Mesenchymal stem cell (in vitro differentiated cells and primary cell): Measurements from ENCODE around the gene SFXN4. TPM values are rescaled to one million over a fixed set of nuclear protein-coding genes. Genes with fewer than 3 reads are reported as not detected.
A peak's percentile ranks its signal among the peaks of the same experiment; 100 is the strongest.

Experiments used
- DNase-seq: peaks from one replicate; pipeline ENCODE4 v3.0.0-alpha.2; 2013
- H2AFZ ChIP-seq: one replicate; pipeline ENCODE4 v1.6.1; 2013; ENCODE audit warnings: low read depth, mild to moderate bottlenecking, control low read depth, inconsistent platforms, low read length, moderate library complexity
- H2AK5ac ChIP-seq: 2 replicates; pipeline ENCODE4 v1.6.1; 2013; ENCODE audit warnings: low read length, moderate library complexity, mild to moderate bottlenecking, inconsistent platforms; ENCODE audit not compliant: severe bottlenecking
- H2BK120ac ChIP-seq: one replicate; pipeline ENCODE4 v1.6.1; 2013; ENCODE audit warnings: low read depth, mild to moderate bottlenecking, inconsistent platforms, low read length, moderate library complexity
- H2BK12ac ChIP-seq, 2 experiments: one replicate each; pipeline ENCODE4 v1.6.1; 2013; ENCODE audit warnings: inconsistent platforms in 2 of 2, low read length in 2 of 2, mild to moderate bottlenecking in 2 of 2, moderate library complexity in 2 of 2, control low read depth in 1 of 2
- H2BK15ac ChIP-seq: one replicate; pipeline ENCODE4 v1.6.1; 2013; ENCODE audit warnings: mild to moderate bottlenecking, low read depth, inconsistent platforms; ENCODE audit not compliant: poor library complexity, severe bottlenecking
- H2BK5ac ChIP-seq: 2 replicates; pipeline ENCODE4 v1.6.1; 2013; ENCODE audit warnings: low read depth, mild to moderate bottlenecking, low read length, control low read depth, inconsistent platforms; ENCODE audit not compliant: poor library complexity, severe bottlenecking
- H3K14ac ChIP-seq, 2 experiments: one replicate each; pipeline ENCODE4 v1.6.1; 2013; ENCODE audit warnings: inconsistent platforms in 2 of 2, low read length in 2 of 2, control low read depth in 1 of 2, mild to moderate bottlenecking in 1 of 2, moderate library complexity in 1 of 2
- H3K18ac ChIP-seq, 2 experiments: one replicate each; pipeline ENCODE4 v1.6.1; 2013; ENCODE audit warnings: inconsistent platforms in 2 of 2, low read length in 2 of 2, control low read depth in 1 of 2, low read depth in 1 of 2, mild to moderate bottlenecking in 1 of 2
- H3K23ac ChIP-seq, 2 experiments: one replicate each; pipeline ENCODE4 v1.6.1; 2013; ENCODE audit warnings: inconsistent platforms in 2 of 2, low read length in 2 of 2, mild to moderate bottlenecking in 2 of 2, moderate library complexity in 2 of 2, control low read depth in 1 of 2
- H3K27ac ChIP-seq: 2 replicates; pipeline ENCODE4 v1.5.1; 2013; ENCODE audit warnings: mild to moderate bottlenecking, moderate library complexity, low read length, control low read depth, inconsistent platforms; ENCODE audit not compliant: poor library complexity, severe bottlenecking
- H3K27me3 ChIP-seq, 2 experiments: 2 replicates each; pipeline versions ENCODE4 v1.6.1 to v1.7.0; 2013; ENCODE audit warnings: low read length in 2 of 2, mild to moderate bottlenecking in 2 of 2, moderate library complexity in 2 of 2, control low read depth in 1 of 2, inconsistent platforms in 1 of 2; ENCODE audit not compliant: control insufficient read depth in 1 of 2, insufficient read depth in 1 of 2
- H3K36me3 ChIP-seq, 2 experiments: 2 replicates each; pipeline versions ENCODE4 v1.6.1 to v1.7.0; 2013; ENCODE audit warnings: low read length in 2 of 2, control low read depth in 1 of 2, inconsistent platforms in 1 of 2, low read depth in 1 of 2, mild to moderate bottlenecking in 1 of 2; ENCODE audit not compliant: insufficient read depth in 2 of 2, control insufficient read depth in 1 of 2
- H3K4ac ChIP-seq, 2 experiments: one replicate each; pipeline ENCODE4 v1.6.1; 2013; ENCODE audit warnings: inconsistent platforms in 2 of 2, low read length in 2 of 2, mild to moderate bottlenecking in 2 of 2, moderate library complexity in 2 of 2, control low read depth in 1 of 2, low read depth in 1 of 2
- H3K4me1 ChIP-seq: 2 replicates; pipeline ENCODE4 v1.6.1; 2013; ENCODE audit warnings: low read depth, low read length, control low read depth; ENCODE audit not compliant: control insufficient read depth, insufficient read depth
- H3K4me2 ChIP-seq: 2 replicates; pipeline ENCODE4 v1.6.1; 2013; ENCODE audit warnings: low read length, mild to moderate bottlenecking, inconsistent platforms; ENCODE audit not compliant: poor library complexity, severe bottlenecking
- H3K4me3 ChIP-seq, 2 experiments: 2 replicates each; pipeline versions ENCODE4 v1.5.1 to v1.7.0; 2013; ENCODE audit warnings: low read length in 2 of 2, mild to moderate bottlenecking in 2 of 2, control low read depth in 1 of 2, low read depth in 1 of 2; ENCODE audit not compliant: insufficient read depth in 1 of 2
- H3K79me1 ChIP-seq: replicated peaks from 2 replicates; pipeline ENCODE4 v1.6.1; 2013; ENCODE audit warnings: mild to moderate bottlenecking, control low read depth, low read length, inconsistent platforms; ENCODE audit not compliant: poor library complexity, severe bottlenecking
- H3K9ac ChIP-seq: 2 replicates; pipeline ENCODE4 v1.7.0; 2013; ENCODE audit warnings: mild to moderate bottlenecking, low read length, moderate library complexity
- H3K9me3 ChIP-seq: 2 replicates; pipeline ENCODE4 v1.7.0; 2013; ENCODE audit warnings: mild to moderate bottlenecking, low read length; ENCODE audit not compliant: control insufficient read depth
- H4K8ac ChIP-seq: one replicate; pipeline ENCODE4 v1.6.1; 2013; ENCODE audit warnings: inconsistent platforms, mild to moderate bottlenecking, low read length, moderate library complexity
- H4K91ac ChIP-seq: one replicate; pipeline ENCODE4 v1.6.1; 2013; ENCODE audit warnings: mild to moderate bottlenecking, low read length, inconsistent platforms
- WGBS: methylation state at CpG from one replicate; pipeline ENCODE4 v1.1.7; 2013; ENCODE audit warnings: mixed read lengths; 5-methylcytosine and 5-hydroxymethylcytosine counted together
- polyA plus RNA-seq, 2 experiments: library from polyadenylated mRNA; stranded (reverse); fragments of 200-250 nt; gene quantifications; one replicate each; pipeline ENCODE4 v1.2.3, GENCODE V29; 2013

SFXN4 gene
- 14.4 TPM for polyA plus RNA-seq (2013, experiment 1 of 2)
- polyA plus RNA-seq (2013, experiment 2 of 2) = 17.1 TPM

GRCh38 chr10:119165171-119166117 is at the start of gene SFXN4:
Gene SFXN4 (minus strand): TSS chr10:119165714. CDS start chr10:119165647, 67 bp downstream.
- Histone ChIP-seq H2BK15ac (peak within 1 kb of the TSS; percentile 85), H2BK5ac (no peak within 1 kb of the TSS), H3K4ac (peak within 1 kb of the TSS; percentile 71), H4K91ac (peak within 1 kb of the TSS; percentile 93), H3K4me3 (peak within 1 kb of the TSS; percentile 81 to 84), H3K9ac (peak within 1 kb of the TSS; percentile 90), H3K14ac (peak within 1 kb of the TSS in 1 of 2 experiments; percentile 85), H3K36me3 (peaks cover 14 to 39% of the 10 kb centered on the region in 2 experiments), H2BK120ac (peak within 1 kb of the TSS; percentile 83), H3K23ac (peak within 1 kb of the TSS in 1 of 2 experiments; percentile 57), H2AK5ac (no peak within 1 kb of the TSS), H3K18ac (peak within 1 kb of the TSS; percentile 88 to 92), H3K9me3 (no peaks in the 10 kb centered on the region), H2BK12ac (peak within 1 kb of the TSS; percentile 61 to 81), H3K79me1 (peaks cover 8% of the 10 kb centered on the region), H3K4me2 (peak within 1 kb of the TSS; percentile 77), H3K27me3 (no peaks in the 10 kb centered on the region), H4K8ac (peak within 1 kb of the TSS; percentile 97), H3K4me1 (peaks cover 9% of the 10 kb centered on the region), H3K27ac (no peak within 1 kb of the TSS), H2AFZ (peak within 1 kb of the TSS; percentile 32)
- 3% methylated on average over 83 of the region's 90 CpGs for WGBS
- DNase-seq = peak; percentile 59

- H3K9me3 ChIP-seq = no peaks in the 10 kb centered on the region
- peak overlapping the region; percentile 25 to 82 for H3K18ac ChIP-seq
- H3K14ac ChIP-seq = no peak overlapping the region
- H3K27me3 ChIP-seq = no peaks in the 10 kb centered on the region
- no peak overlapping the region for H2BK15ac ChIP-seq
- H3K4me2 ChIP-seq = peak overlapping the region; percentile 8
- H2AFZ ChIP-seq = no peak overlapping the region
- H2BK5ac ChIP-seq = no peak overlapping the region
- peaks cover 0 to 2% of the 10 kb centered on the region in 2 experiments for H3K36me3 ChIP-seq
- H2AK5ac ChIP-seq = no peak overlapping the region
- H3K9ac ChIP-seq = peak overlapping the region; percentile 88
- H3K4me3 ChIP-seq = peak overlapping the region in 1 of 2 experiments; percentile 45
- peak; percentile 62 for DNase-seq
- H2BK120ac ChIP-seq = peak overlapping the region; percentile 45
- WGBS = 11% methylated on average over 8 of the region's 12 CpGs
- peaks cover 4% of the 10 kb centered on the region for H3K4me1 ChIP-seq
- peak overlapping the region; percentile 73 for H4K91ac ChIP-seq
- peak overlapping the region; percentile 1 to 24 for H3K4ac ChIP-seq
- H3K27ac ChIP-seq = peak overlapping the region; percentile 27
- peaks cover 15% of the 10 kb centered on the region for H3K79me1 ChIP-seq
- H2BK12ac ChIP-seq = peak overlapping the region in 1 of 2 experiments; percentile 26
- peak overlapping the region; percentile 59 for H4K8ac ChIP-seq
- no peak overlapping the region for H3K23ac ChIP-seq
Measured at GRCh38 chr10:119211625-119212441, 46.3 kb upstream of the SFXN4 start.

- Histone ChIP-seq H2AK5ac (no peak overlapping the region), H3K4me1 (peaks cover 6% of the 10 kb centered on the region), H3K9me3 (no peaks in the 10 kb centered on the region), H4K91ac (no peak overlapping the region), H2BK120ac (peak overlapping the region; percentile 45), H4K8ac (no peak overlapping the region), H3K27me3 (no peaks in the 10 kb centered on the region), H2BK15ac (no peak overlapping the region), H2AFZ (no peak overlapping the region), H2BK5ac (no peak overlapping the region), H3K18ac (no peak overlapping the region), H3K23ac (no peak overlapping the region), H3K79me1 (peaks cover 14% of the 10 kb centered on the region), H3K4me2 (no peak overlapping the region), H2BK12ac (no peak overlapping the region), H3K4me3 (peak overlapping the region in 1 of 2 experiments; percentile 45), H3K36me3 (peaks cover 0 to 2% of the 10 kb centered on the region in 2 experiments), H3K4ac (peak overlapping the region in 1 of 2 experiments; percentile 1), H3K27ac (peak overlapping the region; percentile 27), H3K14ac (no peak overlapping the region), H3K9ac (peak overlapping the region; percentile 88)
- peak; percentile 83 for DNase-seq
- 39% methylated on average over 3 of the region's 3 CpGs for WGBS
Measured at GRCh38 chr10:119211176-119211575, 45.7 kb upstream of the SFXN4 start.
